GM21360 (cell line): Measurements from ENCODE around the gene UBA6.

ENCODE experiments used
- ATAC-seq: cut with Tn5 transposase; IDR thresholded peaks from one replicate; pipeline ENCODE4 v1.9.1; 2021; ENCODE audit warnings: mild to moderate bottlenecking, moderate library complexity; ENCODE audit not compliant: unreplicated experiment

Gene UBA6

DNA sequence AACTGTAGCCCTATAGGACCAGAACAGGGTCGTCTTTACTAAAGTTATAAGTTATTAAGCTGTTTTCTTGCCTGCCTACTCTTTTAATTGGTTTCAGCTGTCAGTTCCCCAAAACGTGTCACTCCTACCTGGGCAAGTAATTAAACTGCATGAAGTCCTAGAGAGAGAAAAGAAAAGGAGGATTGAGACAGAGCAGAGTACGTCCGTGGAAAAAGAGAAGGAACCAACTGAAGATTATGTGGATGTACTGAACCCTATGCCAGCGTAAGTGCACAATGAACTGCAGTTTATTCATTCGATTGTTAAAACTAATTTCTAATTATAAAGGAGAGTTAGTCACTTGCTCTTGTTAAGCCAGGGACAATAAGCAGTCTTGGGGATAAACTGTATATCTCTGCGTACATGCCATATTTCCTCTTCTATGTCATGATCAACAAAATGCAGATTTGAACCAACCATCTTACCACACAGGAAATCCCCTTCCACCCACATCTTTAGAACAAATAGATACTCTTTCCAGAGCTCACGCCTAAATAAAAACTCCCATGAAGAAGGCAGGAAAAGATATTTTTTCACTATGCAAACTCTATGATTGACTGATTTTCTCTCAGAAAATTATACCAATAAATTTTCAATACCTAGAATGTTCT, 119.6 kb downstream of the UBA6 start:
- peak; percentile 45 for ATAC-seq

- peak; percentile 21 for ATAC-seq
Observed at GRCh38 chr4:67580577-67580976, 120.4 kb downstream of the UBA6 start.

- ATAC-seq = peak; percentile 54
Observed at GRCh38 chr4:67576538-67576937, 124.4 kb downstream of the UBA6 start.

GRCh38 chr4:67576059-67576466, 124.9 kb downstream of the UBA6 start:
- ATAC-seq = no peak

- peak; percentile 85 for ATAC-seq
Observed at GRCh38 chr4:67575232-67576058, 125.5 kb downstream of the UBA6 start.

- no peak for ATAC-seq
Observed at GRCh38 chr4:67573193-67573592, 127.8 kb downstream of the UBA6 start.

- ATAC-seq = no peak
Observed at GRCh38 chr4:67571975-67572374, 129.0 kb downstream of the UBA6 start.

GRCh38 chr4:67570537-67570936, 130.4 kb downstream of the UBA6 start:
- ATAC-seq = no peak

GRCh38 chr4:67568820-67569219, 132.1 kb downstream of the UBA6 start:
- ATAC-seq = no peak

DNA sequence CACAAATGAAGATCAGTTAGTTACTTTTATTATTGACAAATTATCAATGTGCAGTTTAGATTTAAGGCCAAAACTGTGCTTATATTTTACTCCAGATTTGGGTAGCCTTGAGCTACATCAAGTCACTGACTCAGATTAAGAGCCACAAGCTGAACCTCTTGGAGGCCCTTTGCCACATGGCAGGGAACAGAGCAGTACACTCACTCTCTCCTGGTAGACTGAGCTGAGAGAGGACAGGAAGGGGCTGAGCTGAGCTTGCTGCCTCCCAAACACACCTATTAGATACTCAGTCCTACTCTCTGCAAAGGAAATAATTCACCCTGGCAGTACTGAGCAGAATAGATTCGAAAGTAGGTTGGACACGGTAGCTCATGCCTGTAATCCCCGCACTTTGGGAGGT, 134.6 kb downstream of the UBA6 start:
- ATAC-seq = no peak

GRCh38 chr4:67565284-67565683, 135.7 kb downstream of the UBA6 start:
- ATAC-seq = no peak
